ENCODE measurements around the gene MGMT. TPM values are rescaled to one million over a fixed set of nuclear protein-coding genes. Genes with fewer than 3 reads are reported as not detected.

Gene MGMT
- total and polyA plus RNA-seq, 7 donors = 4.2 to 13.3 (median 7.5) TPM

- 32 to 50% (median 34%) methylated on average over 14 of the region's 14 CpGs for WGBS, 3 donors
- no peak for TF ChIP-seq CTCF (IDR thresholded peaks at IDR 0.05)
- DNase-seq = no peak
- Histone ChIP-seq H3K4me3 (no peak overlapping the region), H3K4me1 (no peaks in the 10 kb centered on the region), H3K9me3 (peaks cover 4% of the 10 kb centered on the region), H3K27ac (no peak overlapping the region), H3K27me3 (ENCODE audit: insufficient read depth in 3 of 3, low read length in 2 of 3) (peaks cover 2 to 5% (median 3%) of the 10 kb centered on the region in 3 donors), H3K36me3 (ENCODE audit: insufficient read depth in 1 of 2, low read depth in 1 of 2) (no peaks in the 10 kb centered on the region)
- intact Hi-C loops (cut with DNase I) = no loop called here
- no peak for ATAC-seq
These were observed 333.8 kb downstream of the MGMT start for GRCh38 chr10:129800796-129801340.

- no peak overlapping the region for H3K27ac ChIP-seq
- H3K9me3 ChIP-seq = peaks cover 5% of the 10 kb centered on the region
- 88 to 90% (median 88%) methylated on average over 7 of the region's 7 CpGs for WGBS, 3 donors
- intact Hi-C loops (cut with DNase I) = no loop called here
- ATAC-seq (no peak), DNase-seq (no peak)
- H3K36me3 ChIP-seq (ENCODE audit: insufficient read depth in 1 of 2, low read depth in 1 of 2) = no peaks in the 10 kb centered on the region
- TF ChIP-seq CTCF (IDR thresholded peaks at IDR 0.05) = no peak
- no peaks in the 10 kb centered on the region for H3K4me1 ChIP-seq
- peaks cover 0 to 5% (median 2%) of the 10 kb centered on the region in 3 donors for H3K27me3 ChIP-seq (ENCODE audit: insufficient read depth in 3 of 3, low read length in 2 of 3)
- no peak overlapping the region for H3K4me3 ChIP-seq
These were observed 340.2 kb downstream of the MGMT start for GRCh38 chr10:129807211-129807610.

- H3K27me3 ChIP-seq (ENCODE audit: insufficient read depth in 3 of 3, low read length in 2 of 3) = peaks cover 0 to 4% (median 2%) of the 10 kb centered on the region in 3 donors
- no peak for ATAC-seq
- H3K9me3 ChIP-seq = peaks cover 5% of the 10 kb centered on the region
- no peak overlapping the region for H3K4me3 ChIP-seq
- H3K27ac ChIP-seq = no peak overlapping the region
- DNase-seq = no peak
- no peaks in the 10 kb centered on the region for H3K36me3 ChIP-seq (ENCODE audit: insufficient read depth in 1 of 2, low read depth in 1 of 2)
- intact Hi-C loops (cut with DNase I) = no loop called here
- WGBS, 3 donors = 83 to 86% (median 84%) methylated on average over 26 of the region's 26 CpGs
- no peak for TF ChIP-seq CTCF (IDR thresholded peaks at IDR 0.05)
- no peaks in the 10 kb centered on the region for H3K4me1 ChIP-seq
These were observed 341.3 kb downstream of the MGMT start for GRCh38 chr10:129808092-129808983.

DNA sequence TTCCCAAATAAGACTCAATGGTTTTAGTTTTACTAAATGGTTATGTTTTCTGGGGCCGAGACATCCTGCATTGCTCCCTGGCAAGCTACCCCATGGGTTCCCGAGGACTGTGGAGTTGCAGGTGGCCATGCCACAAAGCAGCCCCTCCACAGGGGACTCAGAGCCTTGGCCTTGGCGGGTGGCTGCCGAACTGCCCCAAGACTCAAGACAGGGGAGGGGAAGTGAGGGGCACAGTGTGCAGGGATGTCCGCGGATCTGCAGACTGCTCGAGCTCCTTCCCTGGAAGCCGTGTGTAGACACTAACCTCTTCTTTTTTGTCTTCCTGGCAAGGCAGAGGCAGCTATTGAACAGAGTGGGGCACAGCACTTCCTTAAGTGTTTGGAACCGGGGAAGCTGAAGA is 342.4 kb downstream of the MGMT start:
- peaks cover 0 to 4% (median 2%) of the 10 kb centered on the region in 3 donors for H3K27me3 ChIP-seq (ENCODE audit: insufficient read depth in 3 of 3, low read length in 2 of 3)
- H3K27ac ChIP-seq = no peak overlapping the region
- no peak for ATAC-seq
- H3K4me1 ChIP-seq = no peaks in the 10 kb centered on the region
- no peaks in the 10 kb centered on the region for H3K36me3 ChIP-seq (ENCODE audit: insufficient read depth in 1 of 2, low read depth in 1 of 2)
- H3K9me3 ChIP-seq = peaks cover 5% of the 10 kb centered on the region
- 81 to 89% (median 86%) methylated on average over 9 of the region's 9 CpGs for WGBS, 3 donors
- no peak for TF ChIP-seq CTCF (IDR thresholded peaks at IDR 0.05)
- intact Hi-C loops (cut with DNase I) = no loop called here
- no peak for DNase-seq
- no peak overlapping the region for H3K4me3 ChIP-seq
